ENCODE data around the gene MAEA.
"Not testable (repeated sequence)": the region's sequence is repeated elsewhere in the genome, so short reads cannot be mapped to it uniquely, and the experiment has no call there.

Gene MAEA

GRCh38 chr4:1331591-1332353, 42.1 kb downstream of the MAEA start:
- in situ Hi-C loops (cut with HindIII; ENCODE audit: low sequenced_read_pairs), result loop anchor here (5.0 kb wide), 1 partner anchor 89 kb away; no protein-coding TSS in a partner anchor

DNA sequence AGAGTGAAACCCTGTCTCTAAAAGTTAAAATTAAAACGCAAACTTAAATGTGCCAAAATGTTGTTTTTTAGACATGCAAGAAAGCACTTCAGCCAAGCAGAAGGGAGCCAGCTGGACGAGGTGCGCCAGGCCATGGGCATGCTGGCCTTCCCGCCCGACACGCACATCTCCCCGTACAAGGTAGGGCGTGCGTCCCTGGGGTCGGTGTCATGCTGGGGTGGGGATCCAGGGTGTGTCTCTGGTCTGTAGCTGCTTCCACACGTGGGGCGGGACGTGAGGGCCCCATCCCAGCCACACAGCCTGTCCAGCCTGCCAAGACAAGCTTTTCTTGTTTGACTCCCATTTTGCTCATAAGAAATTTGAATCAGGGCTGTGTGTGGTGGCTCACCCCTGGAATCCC, 43.0 kb downstream of the MAEA start:
- in situ Hi-C loops (cut with HindIII; ENCODE audit: low sequenced_read_pairs), result loop anchor here (5.0 kb wide), 1 partner anchor 90 kb away; no protein-coding TSS in a partner anchor

- in situ Hi-C loops (cut with HindIII; ENCODE audit: low sequenced_read_pairs), result loop anchor here (5.0 kb wide), 1 partner anchor 91 kb away; no protein-coding TSS in a partner anchor
These were observed 43.6 kb downstream of the MAEA start for GRCh38 chr4:1333256-1333655.

DNA sequence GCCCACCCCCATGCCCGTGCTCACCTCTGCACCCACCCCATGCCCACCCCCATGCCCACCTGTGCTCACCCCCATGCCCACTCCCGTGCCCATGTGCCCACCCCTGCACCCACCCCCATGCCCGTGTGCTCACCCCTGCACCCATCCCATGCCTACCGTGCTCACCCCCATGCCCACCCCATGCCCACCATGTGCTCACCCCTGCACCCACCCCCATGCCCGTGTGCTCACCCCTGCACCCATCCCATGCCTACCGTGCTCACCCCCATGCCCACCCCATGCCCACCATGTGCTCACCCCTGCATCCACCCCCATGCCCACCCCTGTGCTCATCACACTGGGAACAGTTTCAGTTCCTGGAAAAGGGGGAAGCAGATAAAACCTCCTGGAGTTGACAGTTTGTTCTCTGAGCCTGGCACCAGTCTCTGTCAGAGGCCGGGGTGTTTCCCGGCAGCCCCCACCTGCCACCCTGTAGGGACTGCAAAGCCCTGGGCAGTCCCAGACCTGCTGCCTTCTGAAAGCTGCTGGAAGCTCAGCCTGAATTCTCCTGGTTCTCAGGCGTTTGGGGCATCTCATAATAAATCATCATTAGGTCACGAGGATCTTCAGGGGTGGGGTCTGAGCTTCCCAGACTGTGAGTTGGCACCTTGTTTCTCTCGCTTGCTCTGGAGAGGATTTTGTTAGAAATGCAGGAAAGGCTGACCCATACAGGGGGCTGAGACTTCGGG, 44.3 kb downstream of the MAEA start:
- in situ Hi-C loops (cut with HindIII; ENCODE audit: low sequenced_read_pairs), result loop anchor here (5.0 kb wide), 1 partner anchor 92 kb away; no protein-coding TSS in a partner anchor

GRCh38 chr4:1334579-1334895, 44.8 kb downstream of the MAEA start:
- in situ Hi-C loops (cut with HindIII; ENCODE audit: low sequenced_read_pairs), result loop anchor here (5.0 kb wide), 1 partner anchor 92 kb away; no protein-coding TSS in a partner anchor

GRCh38 chr4:1335193-1335883, 45.6 kb downstream of the MAEA start:
- in situ Hi-C loops (cut with HindIII; ENCODE audit: low sequenced_read_pairs), result not testable (repeated sequence)

- in situ Hi-C loops (cut with HindIII; ENCODE audit: low sequenced_read_pairs), result no loop called here
These were observed 46.4 kb downstream of the MAEA start for GRCh38 chr4:1336088-1336491.

DNA sequence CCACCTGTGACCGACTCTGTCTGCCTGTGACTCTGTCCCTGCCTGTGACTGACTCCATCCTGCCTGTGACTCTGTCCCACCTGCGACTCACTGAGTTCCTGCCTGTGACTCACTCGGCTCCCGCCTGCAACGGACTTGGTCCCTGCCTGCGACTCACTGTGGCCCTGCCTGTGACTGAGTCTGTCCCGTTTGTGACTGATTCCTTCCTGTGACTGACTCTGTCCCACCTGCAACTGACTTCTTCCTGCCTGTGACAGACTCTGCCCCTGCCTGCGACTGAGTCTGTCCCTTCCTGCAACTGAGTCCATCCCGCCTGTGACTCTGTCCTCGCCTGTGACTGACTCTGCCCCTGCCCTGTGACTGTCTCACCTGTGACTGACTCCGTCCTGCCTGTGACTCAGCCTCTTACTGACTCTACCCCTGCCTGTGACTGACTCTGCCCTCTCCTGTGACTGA, 47.7 kb downstream of the MAEA start:
- in situ Hi-C loops (cut with HindIII; ENCODE audit: low sequenced_read_pairs), result no loop called here

DNA sequence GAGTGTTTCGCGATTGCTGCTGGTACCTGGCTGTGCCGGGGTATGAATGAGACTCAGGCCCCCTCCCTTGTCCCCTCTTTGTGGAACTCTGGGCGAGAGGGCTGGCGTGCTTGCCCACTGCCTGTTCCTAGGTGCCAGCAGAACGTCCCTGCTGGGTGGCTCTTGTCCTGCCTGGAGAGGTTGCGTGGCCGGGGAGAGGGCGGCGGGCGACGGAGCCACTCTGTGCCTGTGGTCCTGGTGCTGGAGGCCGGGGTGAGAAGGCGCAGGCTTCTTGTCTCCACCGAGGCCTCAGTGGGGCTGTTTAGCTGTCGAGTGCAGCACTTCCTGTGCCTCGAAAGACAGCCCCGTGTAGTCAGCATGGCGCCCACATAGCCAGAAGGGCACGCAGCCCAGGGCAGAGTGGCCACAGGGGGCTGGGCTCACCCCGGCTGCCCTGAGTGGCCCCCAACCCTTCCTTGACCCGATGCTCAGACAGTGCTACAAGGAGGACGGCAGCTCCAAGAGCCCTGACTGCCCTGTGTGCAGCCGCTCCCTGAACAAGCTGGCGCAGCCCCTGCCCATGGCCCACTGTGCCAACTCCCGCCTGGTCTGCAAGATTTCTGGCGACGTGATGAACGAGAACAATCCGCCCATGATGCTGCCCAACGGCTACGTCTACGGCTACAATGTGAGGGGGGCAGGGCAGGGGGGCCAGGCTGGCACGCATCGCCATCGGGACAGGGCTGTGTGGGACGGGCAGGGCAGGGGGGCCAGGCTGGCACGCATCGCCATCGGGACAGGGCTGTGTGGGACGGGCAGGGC, 48.5 kb downstream of the MAEA start:
- in situ Hi-C loops (cut with HindIII; ENCODE audit: low sequenced_read_pairs), result no loop called here

DNA sequence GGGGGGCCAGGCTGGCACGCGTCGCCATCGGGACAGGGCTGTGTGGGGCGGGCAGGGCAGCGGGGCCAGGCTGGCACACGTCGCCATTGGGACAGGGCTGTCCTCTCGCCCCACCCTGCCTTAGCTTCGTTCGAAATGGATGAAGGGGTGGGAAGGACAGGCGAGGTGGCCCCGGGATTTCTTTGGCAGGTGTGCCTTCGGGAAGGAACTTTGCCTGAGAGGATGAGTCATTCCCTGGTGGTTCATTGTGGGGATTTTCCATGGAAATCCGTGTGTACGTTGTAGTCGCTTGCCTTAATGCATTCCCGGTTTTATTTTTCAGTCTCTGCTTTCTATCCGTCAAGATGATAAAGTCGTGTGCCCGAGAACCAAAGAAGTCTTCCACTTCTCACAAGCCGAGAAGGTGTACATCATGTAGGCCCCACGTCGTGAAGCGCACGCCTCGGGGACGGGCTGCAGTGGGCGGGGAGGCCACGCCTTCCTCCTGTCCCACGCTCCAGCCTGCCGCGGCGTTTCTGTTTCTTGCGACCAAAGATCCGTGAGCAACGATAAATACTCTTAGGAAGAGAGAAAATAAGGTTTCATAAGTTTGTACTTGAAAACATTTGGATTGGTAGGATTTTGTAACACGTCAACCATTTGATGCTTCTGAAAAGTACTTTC, 49.2 kb downstream of the MAEA start:
- in situ Hi-C loops (cut with HindIII; ENCODE audit: low sequenced_read_pairs), result no loop called here

GRCh38 chr4:1339489-1339888, 49.8 kb downstream of the MAEA start:
- in situ Hi-C loops (cut with HindIII; ENCODE audit: low sequenced_read_pairs), result no loop called here

- in situ Hi-C loops (cut with HindIII; ENCODE audit: low sequenced_read_pairs), result loop anchor here (10.0 kb wide), 2 partner anchors 305 to 365 kb away; partner anchors contain the start of gene DGKQ
These were observed 50.6 kb downstream of the MAEA start for GRCh38 chr4:1340181-1340747.

- in situ Hi-C loops (cut with HindIII; ENCODE audit: low sequenced_read_pairs), result loop anchor here (10.0 kb wide), 2 partner anchors 304 to 366 kb away; partner anchors contain the start of gene DGKQ
These were observed 51.2 kb downstream of the MAEA start for GRCh38 chr4:1340861-1341260.

DNA sequence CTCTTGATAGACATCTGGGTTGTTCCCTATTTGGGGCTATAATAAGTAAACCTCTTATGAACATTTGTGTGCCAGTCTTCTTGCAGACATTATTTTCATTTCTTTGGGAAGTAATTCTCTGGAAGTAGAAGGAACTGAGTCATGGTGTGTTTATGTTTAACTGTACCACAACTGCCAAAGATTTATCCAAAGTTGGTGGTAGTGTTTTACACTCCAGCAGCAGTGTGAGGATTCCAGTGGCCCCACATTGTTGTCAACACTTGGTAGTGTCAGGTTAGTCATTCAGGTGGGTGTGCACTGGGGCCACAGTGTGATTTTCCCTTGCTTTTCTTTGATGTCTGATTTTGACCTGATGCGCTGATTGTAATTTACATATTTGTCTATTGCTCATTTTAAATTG, 52.3 kb downstream of the MAEA start:
- in situ Hi-C loops (cut with HindIII; ENCODE audit: low sequenced_read_pairs), result loop anchor here (10.0 kb wide), 2 partner anchors 303 to 367 kb away; partner anchors contain the start of gene DGKQ

DNA sequence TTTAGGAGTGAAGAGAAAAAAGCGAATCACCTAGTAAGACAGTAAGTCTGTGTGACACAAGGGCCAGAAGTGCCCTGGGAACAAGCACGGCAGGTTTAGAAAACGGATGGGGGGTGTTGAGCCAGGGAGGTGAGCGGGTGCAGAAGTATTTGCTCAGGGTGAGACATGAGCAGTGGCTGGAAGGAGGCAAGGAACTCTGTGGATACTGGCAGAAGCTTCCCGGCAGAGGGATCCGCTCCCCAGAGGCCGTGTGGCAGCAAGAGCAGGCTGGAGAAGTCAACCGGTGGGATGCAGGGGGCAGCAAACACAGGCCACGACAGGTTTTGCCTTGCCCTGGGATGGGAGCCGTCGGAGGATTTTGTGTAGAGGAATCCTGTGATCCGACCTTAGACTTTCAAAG, 55.0 kb downstream of the MAEA start:
- in situ Hi-C loops (cut with HindIII; ENCODE audit: low sequenced_read_pairs), result loop anchor here (10.0 kb wide), 2 partner anchors 300 to 370 kb away; partner anchors contain the start of gene DGKQ

DNA sequence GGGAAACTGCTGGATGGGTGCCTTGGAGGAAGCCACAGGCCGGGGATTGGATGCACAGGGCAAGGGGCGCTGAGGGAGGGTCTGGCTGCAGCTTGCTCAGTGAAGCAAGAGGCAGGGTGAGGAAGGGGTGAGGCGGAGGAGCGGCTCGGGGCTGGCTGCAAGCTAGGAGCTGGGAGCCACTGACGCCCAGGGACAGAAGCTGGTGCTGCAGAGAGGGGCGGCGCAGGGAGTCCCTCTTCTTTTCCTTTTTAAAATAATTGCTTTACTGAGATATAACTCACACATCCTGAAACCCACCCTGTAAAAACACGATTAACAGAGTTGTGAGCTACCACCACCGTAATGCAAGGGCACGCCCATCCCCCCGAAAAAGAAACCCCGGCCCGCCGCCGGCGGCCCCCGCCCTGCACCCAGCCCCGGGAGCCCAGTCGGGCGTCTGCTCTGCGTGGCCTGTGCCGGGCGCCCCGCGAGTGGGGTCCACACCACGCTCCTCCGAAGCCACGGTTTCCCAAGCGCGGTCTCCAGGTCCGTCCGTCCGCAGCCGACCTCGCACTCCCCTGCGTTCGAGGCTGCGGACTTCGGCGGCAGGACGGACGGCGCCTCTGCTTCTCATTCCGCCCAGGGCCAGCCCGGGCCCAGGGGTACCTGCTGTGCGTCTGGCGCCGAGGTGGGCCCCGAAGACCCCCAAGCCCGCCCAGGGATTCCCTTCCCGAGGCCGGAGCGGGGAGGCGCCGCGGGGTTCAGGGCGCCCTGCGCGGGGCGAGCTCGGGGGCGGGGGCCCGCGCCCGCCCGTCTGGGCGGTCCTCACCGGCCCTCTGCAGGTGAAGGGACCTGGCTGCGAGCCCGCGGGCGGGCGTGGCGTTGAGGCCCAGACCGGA, 56.5 kb downstream of the MAEA start:
- in situ Hi-C loops (cut with HindIII; ENCODE audit: low sequenced_read_pairs), result loop anchor here (10.0 kb wide), 2 partner anchors 299 to 371 kb away; partner anchors contain the start of gene DGKQ

- in situ Hi-C loops (cut with HindIII; ENCODE audit: low sequenced_read_pairs), result loop anchor here (10.0 kb wide), 2 partner anchors 298 to 372 kb away; partner anchors contain the start of gene DGKQ
These were observed 57.2 kb downstream of the MAEA start, which contains the start of gene UVSSA for GRCh38 chr4:1346781-1347409. UVSSA (plus strand) TSS chr4:1347208; CDS start chr4:1348092, 884 bp downstream.
